Left hindlimb (tissue), 1 donor: ENCODE measurements around the gene SMIM35.

Source experiments
- DNase-seq: peaks from one replicate; pipeline ENCODE4 v3.0.0-alpha.2; 2018

SMIM35 gene

GRCh38 chr11:118000067-118000849, 86.5 kb downstream of the SMIM35 start:
- no peak for DNase-seq

GRCh38 chr11:117999354-117999993, 87.3 kb downstream of the SMIM35 start:
- DNase-seq = no peak

DNA sequence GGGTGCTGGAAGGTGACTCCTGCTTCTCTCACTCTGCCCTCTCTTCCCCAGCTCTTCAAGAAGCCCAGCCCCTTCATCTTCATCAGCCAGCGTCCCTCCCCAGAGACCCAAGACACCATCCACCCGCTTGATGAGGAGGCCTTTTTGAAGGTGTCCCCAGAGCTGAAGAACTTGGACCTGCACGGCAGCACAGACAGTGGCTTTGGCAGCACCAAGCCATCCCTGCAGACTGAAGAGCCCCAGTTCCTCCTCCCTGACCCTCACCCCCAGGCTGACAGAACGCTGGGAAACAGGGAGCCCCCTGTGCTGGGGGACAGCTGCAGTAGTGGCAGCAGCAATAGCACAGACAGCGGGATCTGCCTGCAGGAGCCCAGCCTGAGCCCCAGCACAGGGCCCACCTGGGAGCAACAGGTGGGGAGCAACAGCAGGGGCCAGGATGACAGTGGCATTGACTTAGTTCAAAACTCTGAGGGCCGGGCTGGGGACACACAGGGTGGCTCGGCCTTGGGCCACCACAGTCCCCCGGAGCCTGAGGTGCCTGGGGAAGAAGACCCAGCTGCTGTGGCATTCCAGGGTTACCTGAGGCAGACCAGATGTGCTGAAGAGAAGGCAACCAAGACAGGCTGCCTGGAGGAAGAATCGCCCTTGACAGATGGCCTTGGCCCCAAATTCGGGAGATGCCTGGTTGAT, 88.0 kb downstream of the SMIM35 start:
- no peak for DNase-seq

DNA sequence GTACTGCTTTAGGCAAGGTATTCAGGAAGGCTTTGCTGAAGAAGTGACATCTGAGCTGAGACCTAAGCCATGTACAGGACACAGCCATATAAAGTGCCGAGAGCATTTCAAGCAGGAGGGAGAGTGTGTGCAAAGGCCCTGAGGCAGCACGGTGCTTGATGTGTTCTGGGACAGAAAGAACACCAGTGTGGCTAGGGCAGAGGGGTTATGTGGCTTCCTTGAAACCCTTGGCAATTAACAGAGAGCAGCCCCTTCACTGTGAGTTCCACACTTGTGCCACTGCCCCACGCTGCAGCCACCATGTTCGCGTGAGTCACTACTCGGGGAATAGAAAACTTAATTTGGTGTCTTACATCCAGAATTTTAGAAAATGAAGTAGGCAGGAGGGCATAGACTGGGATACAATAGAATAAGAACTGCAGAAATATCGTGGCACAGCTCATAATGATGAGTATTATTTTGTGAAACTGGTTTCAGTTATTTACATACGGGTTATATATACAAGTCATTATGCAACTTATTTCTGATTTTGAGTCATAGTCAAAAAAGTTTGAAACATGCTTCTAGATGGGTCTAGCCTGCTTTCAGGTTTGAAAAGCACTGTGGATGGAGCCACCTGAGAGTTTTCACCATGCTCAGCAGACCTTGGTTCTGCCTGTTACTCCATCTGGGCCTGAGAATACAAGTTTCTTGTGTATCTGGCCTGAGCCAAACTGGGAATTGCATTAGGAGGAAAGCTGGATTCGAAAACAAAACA, 88.8 kb downstream of the SMIM35 start:
- DNase-seq = no peak

DNA sequence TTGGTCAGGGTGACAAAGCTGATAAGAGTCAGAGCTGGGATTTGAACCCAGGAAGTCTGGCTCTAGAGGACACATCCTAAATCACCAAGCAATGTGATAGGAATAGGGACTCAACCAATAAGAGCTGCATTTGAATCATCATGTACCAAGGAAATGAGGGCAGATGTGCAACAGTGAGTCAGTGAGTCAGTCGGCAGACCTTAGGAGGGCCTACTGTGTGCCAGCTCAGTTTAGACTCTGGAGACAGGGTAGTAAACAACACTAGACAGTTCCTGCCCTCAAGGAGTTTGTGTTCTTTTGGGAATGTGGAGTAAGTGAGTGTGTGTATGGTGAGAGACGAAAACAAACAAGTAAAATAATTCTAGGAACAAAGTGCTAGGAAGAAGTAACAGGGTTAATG, 89.4 kb downstream of the SMIM35 start:
- no peak for DNase-seq

- DNase-seq = no peak
These were observed 90.7 kb downstream of the SMIM35 start for GRCh38 chr11:117996058-117996457.

DNA sequence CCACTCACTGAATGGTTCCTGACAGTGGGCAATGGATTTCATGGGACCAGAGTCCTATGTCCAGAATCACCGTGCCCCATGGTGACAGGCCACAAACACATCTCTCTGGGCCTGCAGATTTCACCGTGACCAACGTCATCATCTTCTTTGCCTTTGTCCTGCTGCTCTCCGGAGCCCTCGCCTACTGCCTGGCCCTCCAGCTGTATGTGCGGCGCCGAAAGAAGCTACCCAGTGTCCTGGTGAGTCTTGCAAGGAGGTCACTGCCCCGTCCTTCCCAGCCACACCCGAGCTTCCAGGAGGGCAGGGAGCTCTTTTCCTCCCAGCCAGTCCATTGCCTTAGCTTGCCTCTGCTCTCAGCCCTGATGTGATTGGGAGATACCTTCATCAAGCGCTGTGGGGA, 91.3 kb downstream of the SMIM35 start:
- DNase-seq = no peak

- no peak for DNase-seq
These were observed 92.6 kb downstream of the SMIM35 start for GRCh38 chr11:117993988-117994745.

- no peak for DNase-seq
These were observed 94.1 kb downstream of the SMIM35 start for GRCh38 chr11:117992620-117993019.

- no peak for DNase-seq
These were observed 94.6 kb downstream of the SMIM35 start for GRCh38 chr11:117992136-117992535.

GRCh38 chr11:117989351-117990102, 97.2 kb downstream of the SMIM35 start:
- DNase-seq = no peak

- DNase-seq = no peak
These were observed 99.7 kb downstream of the SMIM35 start for GRCh38 chr11:117986981-117987574.

DNA sequence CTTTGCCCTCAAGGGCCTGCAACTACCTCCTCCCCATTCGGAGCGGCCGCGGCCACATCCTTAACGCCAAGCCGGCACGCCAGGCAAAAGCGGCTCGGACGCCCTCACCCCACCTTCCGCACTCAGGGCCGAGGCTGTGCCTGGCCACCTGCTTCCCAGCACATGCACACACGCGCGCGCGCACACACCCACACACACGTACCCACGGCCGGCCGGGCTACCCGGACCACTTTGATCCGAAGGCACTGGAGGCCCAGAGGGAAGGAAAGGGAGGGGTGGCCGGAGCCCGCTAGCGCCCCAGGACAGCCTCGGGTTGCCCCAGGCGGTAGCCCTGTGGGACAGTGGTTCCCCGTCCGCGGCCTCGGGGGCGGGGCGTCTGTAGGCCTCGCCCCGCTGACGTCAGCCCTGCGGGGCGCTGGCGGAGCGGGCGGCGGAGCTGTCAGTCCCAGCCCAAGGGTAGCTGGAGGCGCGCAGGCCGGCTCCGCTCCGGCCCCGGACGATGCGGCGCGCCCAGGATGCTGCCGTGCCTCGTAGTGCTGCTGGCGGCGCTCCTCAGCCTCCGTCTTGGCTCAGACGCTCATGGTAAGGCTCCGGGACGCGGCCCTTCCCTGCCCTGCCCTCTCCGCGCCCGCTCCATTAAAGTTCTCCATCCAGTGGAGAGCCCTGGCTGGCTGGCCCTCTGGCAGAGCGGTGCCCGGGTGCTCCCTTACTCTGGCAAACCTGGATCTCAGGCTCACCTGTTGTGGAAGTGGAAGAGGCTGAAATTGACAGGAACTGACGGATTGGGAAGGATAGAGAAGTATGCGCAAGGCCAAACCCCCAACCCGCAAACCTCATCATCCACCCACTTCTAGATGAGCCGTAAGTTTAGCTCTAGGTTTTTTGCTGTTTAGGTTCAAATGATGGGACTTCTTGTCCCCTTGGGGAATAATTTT, 100.5 kb downstream of the SMIM35 start, which contains the start of gene IL10RA:
Gene IL10RA, plus strand, starts transcription at position 442 of the 935 bp plus-strand sequence. Its CDS starts 74 bp downstream, at position 516.
- peak; percentile 79 for DNase-seq

DNA sequence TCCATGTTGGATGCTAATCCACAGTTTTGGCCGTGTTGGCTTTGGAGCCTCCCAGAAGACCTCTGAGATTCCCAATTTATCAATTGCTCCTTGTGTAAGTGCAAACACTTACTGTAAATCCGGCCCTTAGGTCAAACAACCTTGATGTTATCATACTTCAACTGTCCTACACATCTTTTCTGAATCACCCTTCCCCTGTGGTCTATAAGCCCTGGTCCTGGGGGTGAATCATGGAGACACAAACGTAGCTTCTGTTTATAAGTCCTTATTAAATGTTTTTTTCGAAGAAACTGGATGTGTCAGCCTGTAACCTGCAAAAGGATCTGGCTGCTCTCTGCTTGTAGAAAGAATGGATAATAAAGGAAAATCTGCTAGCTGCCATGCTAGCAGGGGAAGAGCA, 102.3 kb downstream of the SMIM35 start:
- DNase-seq = no peak

DNA sequence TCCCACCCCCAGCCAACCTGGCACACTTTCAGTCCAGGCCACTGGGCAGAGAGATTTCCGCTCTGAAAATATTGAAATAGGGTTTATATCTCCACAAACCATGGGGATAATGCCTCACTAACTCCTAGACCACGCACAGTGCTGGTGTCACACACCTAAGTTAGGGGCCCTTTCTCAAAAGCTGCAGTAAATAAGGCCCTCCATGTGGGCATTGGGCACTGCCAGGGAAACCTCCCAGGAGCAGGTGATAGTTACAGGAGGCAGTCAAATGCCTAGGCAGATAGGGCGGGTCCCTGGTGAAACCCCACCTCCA, 103.6 kb downstream of the SMIM35 start:
- no peak for DNase-seq

GRCh38 chr11:117980720-117981119, 106.0 kb downstream of the SMIM35 start:
- no peak for DNase-seq

GRCh38 chr11:117980280-117980679, 106.5 kb downstream of the SMIM35 start:
- no peak for DNase-seq

GRCh38 chr11:117979481-117980211, 107.1 kb downstream of the SMIM35 start:
- DNase-seq = no peak

GRCh38 chr11:117978991-117979390, 107.8 kb downstream of the SMIM35 start:
- no peak for DNase-seq
